Loucy (cell line): ENCODE results near the gene LCTL.

ENCODE experiments used
- EZH2phosphoT487 ChIP-seq: fragments of 200-600 bp; IDR thresholded peaks from 2 replicates; pipeline ENCODE4 v1.6.1; 2018; ENCODE audit warnings: antibody characterized with exemption, mild to moderate bottlenecking, moderate library complexity, borderline replicate concordance
- TF ChIP-seq, protein P1 (sequence below): fragments of 200-600 bp; sonication (generic); conservative IDR thresholded peaks from 2 replicates; pipeline ENCODE4 v1.5.1; 2014; ENCODE audit warnings: mild to moderate bottlenecking, antibody characterized with exemption, low read length

DNA sequence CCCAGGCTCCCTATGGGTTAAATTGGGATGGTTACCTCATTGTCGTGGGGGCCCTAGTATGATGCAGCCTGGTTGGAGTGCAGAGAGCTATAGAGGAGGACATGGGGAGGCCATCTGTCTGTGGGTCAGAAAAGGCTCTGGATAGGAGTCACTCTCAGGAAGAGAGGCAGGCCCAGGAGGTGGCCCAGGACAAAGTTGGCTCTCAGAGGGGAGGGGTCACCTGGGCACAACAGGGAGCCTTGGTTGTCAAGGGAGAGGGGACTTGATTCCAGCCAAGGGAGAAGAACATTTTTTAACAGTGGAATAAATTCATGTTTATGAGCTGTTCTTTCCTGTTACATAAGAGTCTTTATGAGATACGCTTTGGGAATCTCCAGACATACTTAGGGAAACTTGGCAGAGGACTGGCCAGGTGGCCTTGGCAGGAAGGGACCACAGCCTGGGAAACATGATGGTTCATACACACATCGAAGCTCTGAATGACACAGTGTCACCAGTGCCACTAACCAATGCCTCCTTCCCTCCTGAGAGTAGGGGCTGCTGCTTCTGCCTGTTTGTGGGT lies 27.5 kb upstream of the LCTL start:
- TF ChIP-seq, protein P1, sequence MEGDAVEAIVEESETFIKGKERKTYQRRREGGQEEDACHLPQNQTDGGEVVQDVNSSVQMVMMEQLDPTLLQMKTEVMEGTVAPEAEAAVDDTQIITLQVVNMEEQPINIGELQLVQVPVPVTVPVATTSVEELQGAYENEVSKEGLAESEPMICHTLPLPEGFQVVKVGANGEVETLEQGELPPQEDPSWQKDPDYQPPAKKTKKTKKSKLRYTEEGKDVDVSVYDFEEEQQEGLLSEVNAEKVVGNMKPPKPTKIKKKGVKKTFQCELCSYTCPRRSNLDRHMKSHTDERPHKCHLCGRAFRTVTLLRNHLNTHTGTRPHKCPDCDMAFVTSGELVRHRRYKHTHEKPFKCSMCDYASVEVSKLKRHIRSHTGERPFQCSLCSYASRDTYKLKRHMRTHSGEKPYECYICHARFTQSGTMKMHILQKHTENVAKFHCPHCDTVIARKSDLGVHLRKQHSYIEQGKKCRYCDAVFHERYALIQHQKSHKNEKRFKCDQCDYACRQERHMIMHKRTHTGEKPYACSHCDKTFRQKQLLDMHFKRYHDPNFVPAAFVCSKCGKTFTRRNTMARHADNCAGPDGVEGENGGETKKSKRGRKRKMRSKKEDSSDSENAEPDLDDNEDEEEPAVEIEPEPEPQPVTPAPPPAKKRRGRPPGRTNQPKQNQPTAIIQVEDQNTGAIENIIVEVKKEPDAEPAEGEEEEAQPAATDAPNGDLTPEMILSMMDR: no peak
- TF ChIP-seq EZH2phosphoT487: no peak
